ENCODE results near the gene LRRN2.

DNA sequence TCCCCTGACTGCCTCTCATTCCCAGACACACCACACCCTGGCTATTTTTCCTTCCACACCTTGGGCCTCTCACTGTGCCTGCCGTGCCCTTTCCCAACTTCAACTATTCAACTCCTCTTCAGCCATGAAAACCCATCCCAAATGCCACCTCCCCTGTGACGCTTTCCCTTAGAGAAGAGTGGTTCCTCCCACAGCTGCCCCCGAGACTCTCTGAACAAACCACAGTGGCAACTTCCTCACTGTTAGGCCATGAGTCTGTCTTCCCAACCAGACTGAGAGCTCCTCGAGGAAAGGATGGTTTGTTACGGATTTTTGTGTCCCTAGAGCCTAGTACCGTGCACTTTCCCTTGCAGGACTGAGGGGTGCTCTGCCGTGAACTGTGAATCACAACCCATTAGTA, 59.2 kb downstream of the LRRN2 start:
- TF ChIP-seq, protein P1, sequence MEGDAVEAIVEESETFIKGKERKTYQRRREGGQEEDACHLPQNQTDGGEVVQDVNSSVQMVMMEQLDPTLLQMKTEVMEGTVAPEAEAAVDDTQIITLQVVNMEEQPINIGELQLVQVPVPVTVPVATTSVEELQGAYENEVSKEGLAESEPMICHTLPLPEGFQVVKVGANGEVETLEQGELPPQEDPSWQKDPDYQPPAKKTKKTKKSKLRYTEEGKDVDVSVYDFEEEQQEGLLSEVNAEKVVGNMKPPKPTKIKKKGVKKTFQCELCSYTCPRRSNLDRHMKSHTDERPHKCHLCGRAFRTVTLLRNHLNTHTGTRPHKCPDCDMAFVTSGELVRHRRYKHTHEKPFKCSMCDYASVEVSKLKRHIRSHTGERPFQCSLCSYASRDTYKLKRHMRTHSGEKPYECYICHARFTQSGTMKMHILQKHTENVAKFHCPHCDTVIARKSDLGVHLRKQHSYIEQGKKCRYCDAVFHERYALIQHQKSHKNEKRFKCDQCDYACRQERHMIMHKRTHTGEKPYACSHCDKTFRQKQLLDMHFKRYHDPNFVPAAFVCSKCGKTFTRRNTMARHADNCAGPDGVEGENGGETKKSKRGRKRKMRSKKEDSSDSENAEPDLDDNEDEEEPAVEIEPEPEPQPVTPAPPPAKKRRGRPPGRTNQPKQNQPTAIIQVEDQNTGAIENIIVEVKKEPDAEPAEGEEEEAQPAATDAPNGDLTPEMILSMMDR (IDR thresholded peaks at IDR 0.05) = no peak
- no peak for TF ChIP-seq POLR2A (IDR thresholded peaks at IDR 0.05)
